GM18868 (cell line): ENCODE measurements around the gene OAT.
"Not testable (repeated sequence)": the region's sequence is repeated elsewhere in the genome, so short reads cannot be mapped to it uniquely, and the experiment has no call there.

Experiments
- ATAC-seq: cut with Tn5 transposase; IDR thresholded peaks from one replicate; pipeline ENCODE4 v1.9.1; 2021; ENCODE audit warnings: mild to moderate bottlenecking, moderate library complexity; ENCODE audit not compliant: unreplicated experiment

OAT gene

GRCh38 chr10:124447751-124448466 lies 29.2 kb upstream of the OAT start:
- no peak for ATAC-seq

GRCh38 chr10:124446830-124447750 lies 28.4 kb upstream of the OAT start:
- no peak for ATAC-seq

GRCh38 chr10:124441694-124442093 lies 23.0 kb upstream of the OAT start:
- not testable (repeated sequence) for ATAC-seq

GRCh38 chr10:124436191-124436638 lies 17.5 kb upstream of the OAT start:
- ATAC-seq = peak; percentile 58

GRCh38 chr10:124435683-124436082 lies 17.0 kb upstream of the OAT start:
- not testable (repeated sequence) for ATAC-seq

- ATAC-seq = no peak
These were observed 14.7 kb upstream of the OAT start for GRCh38 chr10:124433461-124433860.

- no peak for ATAC-seq
These were observed 11.4 kb upstream of the OAT start for GRCh38 chr10:124430077-124430476.

GRCh38 chr10:124429576-124429975 lies 10.9 kb upstream of the OAT start:
- no peak for ATAC-seq

- no peak for ATAC-seq
These were observed 9.6 kb upstream of the OAT start for GRCh38 chr10:124428207-124428777.

GRCh38 chr10:124425227-124425962 lies 6.7 kb upstream of the OAT start:
- no peak for ATAC-seq

- no peak for ATAC-seq
These were observed 5.1 kb upstream of the OAT start for GRCh38 chr10:124423813-124424212.

- no peak for ATAC-seq
These were observed 4.0 kb upstream of the OAT start for GRCh38 chr10:124422742-124423141.

- no peak for ATAC-seq
These were observed 1.5 kb upstream of the OAT start for GRCh38 chr10:124420254-124420653.

GRCh38 chr10:124419635-124420034 lies 912 bp upstream of the OAT start:
- ATAC-seq = no peak

GRCh38 chr10:124417895-124418725 lies 613 bp downstream of the OAT start:
- ATAC-seq = peak; percentile 22

GRCh38 chr10:124416733-124417132 lies 2.0 kb downstream of the OAT start:
- no peak for ATAC-seq

GRCh38 chr10:124415210-124415609 lies 3.5 kb downstream of the OAT start:
- no peak for ATAC-seq

GRCh38 chr10:124414076-124414475 lies 4.6 kb downstream of the OAT start:
- no peak for ATAC-seq

GRCh38 chr10:124409696-124410095 lies 9.0 kb downstream of the OAT start:
- no peak for ATAC-seq

- no peak for ATAC-seq
These were observed 10.4 kb downstream of the OAT start for GRCh38 chr10:124408357-124408756.
